ENCODE results near the gene S100A4.
A peak's percentile ranks its signal among the peaks of the same experiment; 100 is the strongest.
"Not testable (repeated sequence)": the region's sequence is repeated elsewhere in the genome, so short reads cannot be mapped to it uniquely, and the experiment has no call there.

Gene S100A4

GRCh38 chr1:153545067-153546055 lies at the start of gene S100A4:
S100A4 (minus strand) TSS chr1:153545806; CDS start chr1:153544794, 1,012 bp downstream.
- Histone ChIP-seq H3K9me3 (no peaks in the 10 kb centered on the region), H3K36me3 (no peaks in the 10 kb centered on the region), H3K27me3 (no peaks in the 10 kb centered on the region), H3K4me3 (peak within 1 kb of the TSS; percentile 52 to 53), H3K27ac (peak within 1 kb of the TSS; percentile 78 to 79), H3K4me1 (peaks cover 6 to 91% (median 87%) of the 10 kb centered on the region in 4 donors)
- TF ChIP-seq CTCF (IDR thresholded peaks at IDR 0.05), result no peak
- intact Hi-C loops (cut with DNase I; ENCODE audit: low total_unique reads), result no loop called here
- peak; percentile 95 to 98 for DNase-seq

GRCh38 chr1:153592748-153593147 lies 47.1 kb upstream of the S100A4 start:
- H3K27ac ChIP-seq, result no peak overlapping the region
- TF ChIP-seq CTCF (IDR thresholded peaks at IDR 0.05), result no peak

GRCh38 chr1:153588482-153588881 lies 42.9 kb upstream of the S100A4 start:
- intact Hi-C loops (cut with DNase I; ENCODE audit: low total_unique reads), result no loop called here
- Histone ChIP-seq H3K36me3 (no peaks in the 10 kb centered on the region), H3K9me3 (no peaks in the 10 kb centered on the region), H3K27ac (no peak overlapping the region), H3K4me3 (no peak overlapping the region), H3K4me1 (no peaks in the 10 kb centered on the region), H3K27me3 (no peaks in the 10 kb centered on the region)
- TF ChIP-seq CTCF (IDR thresholded peaks at IDR 0.05), result no peak
- no peak for DNase-seq

More at GRCh38 chr1:153592748-153593147, 47.1 kb upstream of the S100A4 start:
- H3K4me3 ChIP-seq, result no peak overlapping the region
- intact Hi-C loops (cut with DNase I; ENCODE audit: low total_unique reads), result no loop called here
- H3K27me3 ChIP-seq, result no peaks in the 10 kb centered on the region
- no peak for DNase-seq
- H3K36me3 ChIP-seq, result no peaks in the 10 kb centered on the region
- H3K4me1 ChIP-seq, result no peaks in the 10 kb centered on the region
- H3K9me3 ChIP-seq, result no peaks in the 10 kb centered on the region

- H3K4me3 ChIP-seq; H3K9me3 ChIP-seq; H3K27ac ChIP-seq; H3K36me3 ChIP-seq; H3K4me1 ChIP-seq; H3K27me3 ChIP-seq; intact Hi-C loops (cut with DNase I; ENCODE audit: low total_unique reads): not testable (repeated sequence)
- peak in 1 of 2 donors; percentile 16 for DNase-seq
These were observed 42.4 kb upstream of the S100A4 start for GRCh38 chr1:153588033-153588432.

- Histone ChIP-seq H3K36me3 (no peaks in the 10 kb centered on the region), H3K4me3 (no peak overlapping the region), H3K9me3 (no peaks in the 10 kb centered on the region), H3K27me3 (no peaks in the 10 kb centered on the region), H3K4me1 (no peaks in the 10 kb centered on the region), H3K27ac (no peak overlapping the region)
- intact Hi-C loops (cut with DNase I; ENCODE audit: low total_unique reads), result no loop called here
- TF ChIP-seq CTCF (IDR thresholded peaks at IDR 0.05), result no peak
- DNase-seq, result peak in 1 of 2 donors; percentile 23
These were observed 41.7 kb upstream of the S100A4 start for GRCh38 chr1:153587314-153587713.

- Histone ChIP-seq H3K4me3 (no peak overlapping the region), H3K27ac (no peak overlapping the region), H3K27me3 (no peaks in the 10 kb centered on the region), H3K4me1 (no peaks in the 10 kb centered on the region), H3K36me3 (no peaks in the 10 kb centered on the region), H3K9me3 (no peaks in the 10 kb centered on the region)
- DNase-seq, result no peak
- intact Hi-C loops (cut with DNase I; ENCODE audit: low total_unique reads), result no loop called here
- no peak for TF ChIP-seq CTCF (IDR thresholded peaks at IDR 0.05)
These were observed 40.7 kb upstream of the S100A4 start for GRCh38 chr1:153586347-153586746.

Measured in tibial artery (tissue), 4 donors.